GM19324 (cell line): ENCODE measurements around the gene SHISA6.

ENCODE experiments used
- ATAC-seq: cut with Tn5 transposase; IDR thresholded peaks from one replicate; pipeline ENCODE4 v1.9.1; 2021; ENCODE audit warnings: mild to moderate bottlenecking, moderate library complexity; ENCODE audit not compliant: unreplicated experiment, low FRiP score

Gene SHISA6

GRCh38 chr17:11264183-11264871, 23.3 kb downstream of the SHISA6 start:
- ATAC-seq = no peak

GRCh38 chr17:11267999-11268575, 27.1 kb downstream of the SHISA6 start:
- no peak for ATAC-seq

- no peak for ATAC-seq
Measured at GRCh38 chr17:11269210-11269609, 28.2 kb downstream of the SHISA6 start.

GRCh38 chr17:11272191-11272590, 31.2 kb downstream of the SHISA6 start:
- ATAC-seq = no peak

- no peak for ATAC-seq
Measured at GRCh38 chr17:11273596-11273995, 32.6 kb downstream of the SHISA6 start.

- ATAC-seq = no peak
Measured at GRCh38 chr17:11274106-11274505, 33.1 kb downstream of the SHISA6 start.

- no peak for ATAC-seq
Measured at GRCh38 chr17:11276486-11276885, 35.5 kb downstream of the SHISA6 start.

GRCh38 chr17:11278186-11278991, 37.4 kb downstream of the SHISA6 start:
- ATAC-seq = no peak

GRCh38 chr17:11278992-11279270, 37.9 kb downstream of the SHISA6 start:
- ATAC-seq = no peak

GRCh38 chr17:11279776-11280344, 38.8 kb downstream of the SHISA6 start:
- ATAC-seq = no peak

- ATAC-seq = no peak
Measured at GRCh38 chr17:11282586-11282985, 41.6 kb downstream of the SHISA6 start.

- no peak for ATAC-seq
Measured at GRCh38 chr17:11284811-11285210, 43.8 kb downstream of the SHISA6 start.

- no peak for ATAC-seq
Measured at GRCh38 chr17:11285946-11286345, 44.9 kb downstream of the SHISA6 start.

- no peak for ATAC-seq
Measured at GRCh38 chr17:11287791-11288190, 46.8 kb downstream of the SHISA6 start.

GRCh38 chr17:11290814-11291213, 49.8 kb downstream of the SHISA6 start:
- ATAC-seq = no peak

- ATAC-seq = no peak
Measured at GRCh38 chr17:11292491-11292890, 51.5 kb downstream of the SHISA6 start.

GRCh38 chr17:11293480-11293879, 52.5 kb downstream of the SHISA6 start:
- ATAC-seq = no peak

GRCh38 chr17:11294826-11295225, 53.8 kb downstream of the SHISA6 start:
- ATAC-seq = no peak

GRCh38 chr17:11296994-11297393, 56.0 kb downstream of the SHISA6 start:
- no peak for ATAC-seq

- no peak for ATAC-seq
Measured at GRCh38 chr17:11298401-11298800, 57.4 kb downstream of the SHISA6 start.

GRCh38 chr17:11300201-11300600, 59.2 kb downstream of the SHISA6 start:
- no peak for ATAC-seq

- no peak for ATAC-seq
Measured at GRCh38 chr17:11300738-11301137, 59.7 kb downstream of the SHISA6 start.
